Measurements from ENCODE around the gene STK33.

Gene STK33

GRCh38 chr11:8346157-8346755 is 247.8 kb downstream of the STK33 start:
- Histone ChIP-seq H3K4me2 (ENCODE audit: low read depth, low read length) (no peak overlapping the region), H3K4me1 (ENCODE audit: low read length) (peaks cover 13% of the 10 kb centered on the region), H3K9me2 (replicated peaks; ENCODE audit: insufficient read depth, low read length) (no peaks in the 10 kb centered on the region), H3K4me3 (ENCODE audit: low read length) (no peak overlapping the region), H3K9ac (ENCODE audit: low read length) (no peak overlapping the region), H3K36me3 (replicated peaks; ENCODE audit: insufficient read depth, low read length) (no peaks in the 10 kb centered on the region), H4K20me1 (ENCODE audit: insufficient read depth, low read length) (no peaks in the 10 kb centered on the region), H3K27ac (ENCODE audit: low read length) (no peak overlapping the region), H3K27me3 (replicated peaks; ENCODE audit: insufficient read depth, low read length) (no peaks in the 10 kb centered on the region), H3F3A (ENCODE audit: insufficient read depth, low read length) (no peaks in the 10 kb centered on the region), H3K9me3 (replicated peaks; ENCODE audit: insufficient read depth, low read length) (no peaks in the 10 kb centered on the region), H2AFZ (ENCODE audit: low read length) (no peak overlapping the region), H3K79me2 (ENCODE audit: low read length) (no peaks in the 10 kb centered on the region)
- TF ChIP-seq, protein P1, sequence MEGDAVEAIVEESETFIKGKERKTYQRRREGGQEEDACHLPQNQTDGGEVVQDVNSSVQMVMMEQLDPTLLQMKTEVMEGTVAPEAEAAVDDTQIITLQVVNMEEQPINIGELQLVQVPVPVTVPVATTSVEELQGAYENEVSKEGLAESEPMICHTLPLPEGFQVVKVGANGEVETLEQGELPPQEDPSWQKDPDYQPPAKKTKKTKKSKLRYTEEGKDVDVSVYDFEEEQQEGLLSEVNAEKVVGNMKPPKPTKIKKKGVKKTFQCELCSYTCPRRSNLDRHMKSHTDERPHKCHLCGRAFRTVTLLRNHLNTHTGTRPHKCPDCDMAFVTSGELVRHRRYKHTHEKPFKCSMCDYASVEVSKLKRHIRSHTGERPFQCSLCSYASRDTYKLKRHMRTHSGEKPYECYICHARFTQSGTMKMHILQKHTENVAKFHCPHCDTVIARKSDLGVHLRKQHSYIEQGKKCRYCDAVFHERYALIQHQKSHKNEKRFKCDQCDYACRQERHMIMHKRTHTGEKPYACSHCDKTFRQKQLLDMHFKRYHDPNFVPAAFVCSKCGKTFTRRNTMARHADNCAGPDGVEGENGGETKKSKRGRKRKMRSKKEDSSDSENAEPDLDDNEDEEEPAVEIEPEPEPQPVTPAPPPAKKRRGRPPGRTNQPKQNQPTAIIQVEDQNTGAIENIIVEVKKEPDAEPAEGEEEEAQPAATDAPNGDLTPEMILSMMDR (IDR thresholded peaks at IDR 0.05; ENCODE audit: low read length): no peak
- no peak for TF ChIP-seq EZH2 (optimal IDR thresholded peaks at IDR 0.05; ENCODE audit: low read depth, low read length)
- TF ChIP-seq EZH2phosphoT487 (IDR thresholded peaks at IDR 0.05; ENCODE audit: low read length): no peak
- no peak for DNase-seq

DNA sequence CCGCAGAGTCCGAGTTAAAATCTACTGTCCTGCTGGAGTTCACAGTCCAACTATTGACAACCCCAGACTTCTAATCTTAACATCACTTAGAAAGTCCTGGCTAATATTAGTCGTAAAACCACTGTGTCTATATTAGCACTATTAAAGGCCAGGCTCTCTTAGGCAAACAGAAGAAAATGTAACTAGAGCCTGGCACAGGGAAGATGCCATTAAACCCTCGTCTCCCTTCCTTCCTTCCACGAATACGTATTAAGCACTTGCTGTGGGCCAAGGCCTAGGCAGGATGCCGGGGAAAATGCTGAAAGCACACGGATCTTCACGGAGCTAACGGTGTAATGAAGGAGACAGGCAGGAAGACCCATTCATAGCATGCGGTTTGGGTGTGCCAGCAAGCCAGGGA is 248.8 kb downstream of the STK33 start:
- DNase-seq: no peak
- TF ChIP-seq EZH2 (optimal IDR thresholded peaks at IDR 0.05; ENCODE audit: low read depth, low read length) (no peak), EZH2phosphoT487 (IDR thresholded peaks at IDR 0.05; ENCODE audit: low read length) (no peak)
- TF ChIP-seq, protein P1 (IDR thresholded peaks at IDR 0.05; ENCODE audit: low read length): no peak
- Histone ChIP-seq H3K4me2 (ENCODE audit: low read depth, low read length) (no peak overlapping the region), H3K4me1 (ENCODE audit: low read length) (peaks cover 13% of the 10 kb centered on the region), H4K20me1 (ENCODE audit: insufficient read depth, low read length) (no peaks in the 10 kb centered on the region), H2AFZ (ENCODE audit: low read length) (no peak overlapping the region), H3K9me2 (replicated peaks; ENCODE audit: insufficient read depth, low read length) (no peaks in the 10 kb centered on the region), H3K79me2 (ENCODE audit: low read length) (no peaks in the 10 kb centered on the region), H3K4me3 (ENCODE audit: low read length) (no peak overlapping the region), H3K27ac (ENCODE audit: low read length) (no peak overlapping the region), H3F3A (ENCODE audit: insufficient read depth, low read length) (no peaks in the 10 kb centered on the region), H3K36me3 (replicated peaks; ENCODE audit: insufficient read depth, low read length) (no peaks in the 10 kb centered on the region), H3K9ac (ENCODE audit: low read length) (no peak overlapping the region), H3K27me3 (replicated peaks; ENCODE audit: insufficient read depth, low read length) (no peaks in the 10 kb centered on the region), H3K9me3 (replicated peaks; ENCODE audit: insufficient read depth, low read length) (no peaks in the 10 kb centered on the region)

- no peak overlapping the region for H3K9ac ChIP-seq (ENCODE audit: low read length)
- no peak overlapping the region for H3K4me2 ChIP-seq (ENCODE audit: low read depth, low read length)
- no peaks in the 10 kb centered on the region for H3K9me3 ChIP-seq (replicated peaks; ENCODE audit: insufficient read depth, low read length)
- no peak overlapping the region for H3K4me3 ChIP-seq (ENCODE audit: low read length)
- no peak for DNase-seq
- H3K27ac ChIP-seq (ENCODE audit: low read length): no peak overlapping the region
- H3K27me3 ChIP-seq (replicated peaks; ENCODE audit: insufficient read depth, low read length): no peaks in the 10 kb centered on the region
- H3K9me2 ChIP-seq (replicated peaks; ENCODE audit: insufficient read depth, low read length): no peaks in the 10 kb centered on the region
- H3K36me3 ChIP-seq (replicated peaks; ENCODE audit: insufficient read depth, low read length): no peaks in the 10 kb centered on the region
- no peak for TF ChIP-seq EZH2 (optimal IDR thresholded peaks at IDR 0.05; ENCODE audit: low read depth, low read length)
- TF ChIP-seq, protein P1 (IDR thresholded peaks at IDR 0.05; ENCODE audit: low read length): no peak
- no peaks in the 10 kb centered on the region for H3K79me2 ChIP-seq (ENCODE audit: low read length)
- H3K4me1 ChIP-seq (ENCODE audit: low read length): peaks cover 13% of the 10 kb centered on the region
- H3F3A ChIP-seq (ENCODE audit: insufficient read depth, low read length): no peaks in the 10 kb centered on the region
- H4K20me1 ChIP-seq (ENCODE audit: insufficient read depth, low read length): no peaks in the 10 kb centered on the region
- no peak overlapping the region for H2AFZ ChIP-seq (ENCODE audit: low read length)
Observed at GRCh38 chr11:8344346-8344745, 249.7 kb downstream of the STK33 start.
